ENCODE measurements around the gene GOLIM4.

DNA sequence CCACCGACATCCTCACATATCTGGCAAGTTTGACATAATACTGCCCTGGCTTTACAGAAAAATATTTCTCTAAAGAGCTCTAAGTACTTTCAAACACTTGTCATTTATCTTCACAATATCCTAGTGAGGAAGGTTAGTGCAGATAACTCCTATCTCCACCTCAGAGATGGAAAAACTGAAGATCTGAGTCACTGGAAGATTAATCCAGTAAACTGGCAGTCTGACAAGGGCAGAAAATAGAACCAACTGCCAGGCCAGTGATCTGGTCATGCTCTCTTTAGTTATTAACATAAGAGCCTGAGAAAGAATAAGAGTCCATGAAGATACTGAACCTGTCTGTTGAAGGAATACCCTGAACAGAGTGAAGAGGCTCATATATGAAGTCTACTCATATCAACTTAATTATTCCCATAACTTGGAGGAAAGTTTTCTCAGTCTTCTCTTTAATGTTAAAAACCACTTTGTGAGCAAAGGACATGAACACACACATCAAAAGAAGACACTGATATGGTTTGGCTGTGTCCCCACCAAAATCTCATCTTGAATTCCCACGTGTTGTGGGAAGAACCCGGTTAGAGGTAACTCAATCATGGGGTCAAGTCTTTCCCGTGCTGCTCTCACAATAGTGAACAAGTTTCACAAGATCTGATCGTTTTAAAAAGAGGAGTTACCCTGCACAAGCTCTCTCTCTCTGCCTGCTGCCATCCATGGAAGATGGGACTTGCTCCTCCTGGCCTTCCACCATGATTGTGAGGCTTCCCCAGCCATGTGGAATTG lies 61.4 kb downstream of the GOLIM4 start:
- no peak for TF ChIP-seq GABPA (IDR thresholded peaks at IDR 0.05; ENCODE audit: low read depth, low read length)
- no peak for TF ChIP-seq GABPA (CRISPR knock-in tag; IDR thresholded peaks at IDR 0.05; ENCODE audit: low read depth)
- TF ChIP-seq, protein P1, sequence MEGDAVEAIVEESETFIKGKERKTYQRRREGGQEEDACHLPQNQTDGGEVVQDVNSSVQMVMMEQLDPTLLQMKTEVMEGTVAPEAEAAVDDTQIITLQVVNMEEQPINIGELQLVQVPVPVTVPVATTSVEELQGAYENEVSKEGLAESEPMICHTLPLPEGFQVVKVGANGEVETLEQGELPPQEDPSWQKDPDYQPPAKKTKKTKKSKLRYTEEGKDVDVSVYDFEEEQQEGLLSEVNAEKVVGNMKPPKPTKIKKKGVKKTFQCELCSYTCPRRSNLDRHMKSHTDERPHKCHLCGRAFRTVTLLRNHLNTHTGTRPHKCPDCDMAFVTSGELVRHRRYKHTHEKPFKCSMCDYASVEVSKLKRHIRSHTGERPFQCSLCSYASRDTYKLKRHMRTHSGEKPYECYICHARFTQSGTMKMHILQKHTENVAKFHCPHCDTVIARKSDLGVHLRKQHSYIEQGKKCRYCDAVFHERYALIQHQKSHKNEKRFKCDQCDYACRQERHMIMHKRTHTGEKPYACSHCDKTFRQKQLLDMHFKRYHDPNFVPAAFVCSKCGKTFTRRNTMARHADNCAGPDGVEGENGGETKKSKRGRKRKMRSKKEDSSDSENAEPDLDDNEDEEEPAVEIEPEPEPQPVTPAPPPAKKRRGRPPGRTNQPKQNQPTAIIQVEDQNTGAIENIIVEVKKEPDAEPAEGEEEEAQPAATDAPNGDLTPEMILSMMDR (CRISPR knock-in tag; IDR thresholded peaks at IDR 0.05), result no peak
- no peak for TF ChIP-seq ADNP (CRISPR knock-in tag; IDR thresholded peaks at IDR 0.05)
- TF ChIP-seq MAF1 (CRISPR knock-in tag; IDR thresholded peaks at IDR 0.05; ENCODE audit: borderline replicate concordance), result no peak
- no peak for TF ChIP-seq ZNF670 (CRISPR knock-in tag; IDR thresholded peaks at IDR 0.05; ENCODE audit: borderline replicate concordance)
- TF ChIP-seq POLR2A (IDR thresholded peaks at IDR 0.05; ENCODE audit: insufficient read depth in 1 of 2, low read depth in 2 of 2, low read length in 2 of 2), result no peak
- no peak for TF ChIP-seq TRAFD1 (CRISPR knock-in tag; IDR thresholded peaks at IDR 0.05; ENCODE audit: borderline replicate concordance)
- TF ChIP-seq, protein P2, sequence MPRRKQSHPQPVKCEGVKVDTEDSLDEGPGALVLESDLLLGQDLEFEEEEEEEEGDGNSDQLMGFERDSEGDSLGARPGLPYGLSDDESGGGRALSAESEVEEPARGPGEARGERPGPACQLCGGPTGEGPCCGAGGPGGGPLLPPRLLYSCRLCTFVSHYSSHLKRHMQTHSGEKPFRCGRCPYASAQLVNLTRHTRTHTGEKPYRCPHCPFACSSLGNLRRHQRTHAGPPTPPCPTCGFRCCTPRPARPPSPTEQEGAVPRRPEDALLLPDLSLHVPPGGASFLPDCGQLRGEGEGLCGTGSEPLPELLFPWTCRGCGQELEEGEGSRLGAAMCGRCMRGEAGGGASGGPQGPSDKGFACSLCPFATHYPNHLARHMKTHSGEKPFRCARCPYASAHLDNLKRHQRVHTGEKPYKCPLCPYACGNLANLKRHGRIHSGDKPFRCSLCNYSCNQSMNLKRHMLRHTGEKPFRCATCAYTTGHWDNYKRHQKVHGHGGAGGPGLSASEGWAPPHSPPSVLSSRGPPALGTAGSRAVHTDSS (CRISPR knock-in tag; conservative IDR thresholded peaks at IDR 0.05), result no peak
- no peak for TF ChIP-seq ZNF766 (CRISPR knock-in tag; IDR thresholded peaks at IDR 0.05; ENCODE audit: borderline replicate concordance)
- TF ChIP-seq, protein P3, sequence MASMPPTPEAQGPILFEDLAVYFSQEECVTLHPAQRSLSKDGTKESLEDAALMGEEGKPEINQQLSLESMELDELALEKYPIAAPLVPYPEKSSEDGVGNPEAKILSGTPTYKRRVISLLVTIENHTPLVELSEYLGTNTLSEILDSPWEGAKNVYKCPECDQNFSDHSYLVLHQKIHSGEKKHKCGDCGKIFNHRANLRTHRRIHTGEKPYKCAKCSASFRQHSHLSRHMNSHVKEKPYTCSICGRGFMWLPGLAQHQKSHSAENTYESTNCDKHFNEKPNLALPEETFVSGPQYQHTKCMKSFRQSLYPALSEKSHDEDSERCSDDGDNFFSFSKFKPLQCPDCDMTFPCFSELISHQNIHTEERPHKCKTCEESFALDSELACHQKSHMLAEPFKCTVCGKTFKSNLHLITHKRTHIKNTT (CRISPR knock-in tag; IDR thresholded peaks at IDR 0.05), result no peak
- TF ChIP-seq, protein P4, sequence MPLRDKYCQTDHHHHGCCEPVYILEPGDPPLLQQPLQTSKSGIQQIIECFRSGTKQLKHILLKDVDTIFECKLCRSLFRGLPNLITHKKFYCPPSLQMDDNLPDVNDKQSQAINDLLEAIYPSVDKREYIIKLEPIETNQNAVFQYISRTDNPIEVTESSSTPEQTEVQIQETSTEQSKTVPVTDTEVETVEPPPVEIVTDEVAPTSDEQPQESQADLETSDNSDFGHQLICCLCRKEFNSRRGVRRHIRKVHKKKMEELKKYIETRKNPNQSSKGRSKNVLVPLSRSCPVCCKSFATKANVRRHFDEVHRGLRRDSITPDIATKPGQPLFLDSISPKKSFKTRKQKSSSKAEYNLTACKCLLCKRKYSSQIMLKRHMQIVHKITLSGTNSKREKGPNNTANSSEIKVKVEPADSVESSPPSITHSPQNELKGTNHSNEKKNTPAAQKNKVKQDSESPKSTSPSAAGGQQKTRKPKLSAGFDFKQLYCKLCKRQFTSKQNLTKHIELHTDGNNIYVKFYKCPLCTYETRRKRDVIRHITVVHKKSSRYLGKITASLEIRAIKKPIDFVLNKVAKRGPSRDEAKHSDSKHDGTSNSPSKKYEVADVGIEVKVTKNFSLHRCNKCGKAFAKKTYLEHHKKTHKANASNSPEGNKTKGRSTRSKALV (CRISPR knock-in tag; IDR thresholded peaks at IDR 0.05), result no peak
- no peak for TF ChIP-seq MXD1 (CRISPR knock-in tag; IDR thresholded peaks at IDR 0.05)

Data from HepG2 (cell line).